ENCODE data around the gene ATP10A. TPM values are rescaled to one million over a fixed set of nuclear protein-coding genes. Genes with fewer than 3 reads are reported as not detected.

The ATP10A gene
- total and polyA plus RNA-seq, 5 experiments from 2014 or later, result 5.2 to 59.1 (median 18.1) TPM

DNA sequence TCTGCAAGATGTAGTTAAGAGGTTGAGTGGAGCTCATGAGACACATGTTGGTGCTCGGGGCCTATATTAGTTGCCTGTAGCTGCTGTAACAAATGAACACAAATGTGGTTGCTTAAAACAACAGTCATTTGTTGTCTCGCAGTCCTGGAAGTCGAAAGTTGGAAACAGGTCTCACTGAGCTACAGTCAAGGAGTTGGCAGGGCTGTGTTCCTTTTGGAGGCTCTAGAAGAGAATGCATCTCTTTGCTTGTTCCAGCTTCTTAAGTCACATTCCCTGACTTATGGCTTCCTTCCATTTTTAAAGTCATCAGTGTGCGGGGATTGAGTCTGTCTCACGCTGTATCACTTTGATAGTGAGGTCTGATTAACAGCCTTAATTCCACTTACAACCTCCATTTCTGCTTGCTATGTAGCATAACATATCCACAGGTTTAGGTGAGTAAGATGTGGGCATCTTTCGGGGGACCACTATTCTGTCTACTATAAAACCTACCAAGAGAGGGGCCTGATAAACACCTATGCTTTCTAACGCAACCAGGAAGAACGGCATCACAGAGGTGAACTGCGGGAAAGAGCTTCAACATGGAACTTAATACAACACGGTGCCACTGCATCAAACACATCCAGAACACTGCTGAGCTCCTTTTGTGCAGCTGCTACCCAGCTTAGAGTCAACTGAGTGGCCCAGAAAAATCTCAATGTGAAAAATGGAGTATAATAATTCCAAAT lies 119.4 kb downstream of the ATP10A start:
- H3K36me3 Mint-ChIP-seq, result peaks cover 0 to 7% (median 4%) of the 10 kb centered on the region in 3 donors
- POLR2A ChIA-PET, result interaction anchor here (0.7 to 1.1 kb wide), 2 partner anchors 117 to 119 kb away, joined by 3 read pairs; partner anchors contain the start of gene ATP10A
- H3K9me3 Mint-ChIP-seq, result peaks cover 0 to 3% (median 0%) of the 10 kb centered on the region in 9 donors
- no peak overlapping the region for H3K4me3 Mint-ChIP-seq
- DNase-seq (no peak), ATAC-seq (no peak)
- H3K27ac Mint-ChIP-seq, result peak overlapping the region in 3 of 10 donors; percentile 2 to 43 (median 31)
- peaks cover 22 to 48% (median 38%) of the 10 kb centered on the region in 4 donors for H3K4me1 Mint-ChIP-seq
- H3K27me3 Mint-ChIP-seq, result no peaks in the 10 kb centered on the region

DNA sequence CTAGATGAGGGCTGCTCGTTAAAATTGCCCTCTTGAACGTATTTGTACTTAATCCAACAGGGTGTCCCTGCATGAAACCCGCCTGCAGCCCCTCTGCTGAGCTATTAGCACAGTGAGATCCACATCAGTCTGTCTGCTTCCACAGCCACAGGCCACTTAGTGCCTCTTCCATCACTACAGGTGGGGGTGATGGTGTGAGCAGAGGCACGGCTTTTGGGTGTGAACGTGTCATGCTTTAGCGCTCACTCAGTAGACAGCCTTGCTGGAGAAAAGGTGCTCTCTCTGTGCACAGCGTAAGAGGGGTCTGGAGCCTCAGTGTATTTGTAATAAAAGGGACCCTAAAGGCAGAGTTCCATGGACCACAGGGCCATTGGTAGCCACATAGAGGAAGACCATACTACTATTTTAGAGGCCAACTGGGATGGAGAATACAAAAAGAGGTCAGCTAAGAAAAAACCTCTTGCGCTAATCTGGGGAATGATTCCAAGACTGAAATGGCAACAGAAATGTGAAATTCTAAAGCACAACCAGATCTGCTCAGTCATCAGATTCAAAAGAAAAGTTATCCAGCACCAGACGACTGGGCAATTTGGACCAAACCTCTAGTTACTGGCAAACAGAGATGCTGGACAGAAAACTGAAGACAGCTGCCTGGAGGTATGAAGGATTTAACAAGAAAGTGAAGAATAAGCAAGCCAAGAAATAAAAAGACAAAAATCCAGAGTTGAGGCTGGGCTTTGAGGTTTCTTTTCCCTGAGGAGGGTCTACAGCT lies 120.2 kb downstream of the ATP10A start:
- no peak overlapping the region for H3K27ac Mint-ChIP-seq
- peaks cover 0 to 5% (median 0%) of the 10 kb centered on the region in 3 donors for H3K36me3 Mint-ChIP-seq
- no peaks in the 10 kb centered on the region for H3K27me3 Mint-ChIP-seq
- no peak for DNase-seq
- peaks cover 24 to 48% (median 42%) of the 10 kb centered on the region in 4 donors for H3K4me1 Mint-ChIP-seq
- H3K4me3 Mint-ChIP-seq, result no peak overlapping the region
- POLR2A ChIA-PET, result interaction anchor here (1.1 kb wide), 1 partner anchor 120 kb away, joined by 3 read pairs; the partner anchor contains the start of gene ATP10A
- no peaks in the 10 kb centered on the region for H3K9me3 Mint-ChIP-seq
- no peak for ATAC-seq

DNA sequence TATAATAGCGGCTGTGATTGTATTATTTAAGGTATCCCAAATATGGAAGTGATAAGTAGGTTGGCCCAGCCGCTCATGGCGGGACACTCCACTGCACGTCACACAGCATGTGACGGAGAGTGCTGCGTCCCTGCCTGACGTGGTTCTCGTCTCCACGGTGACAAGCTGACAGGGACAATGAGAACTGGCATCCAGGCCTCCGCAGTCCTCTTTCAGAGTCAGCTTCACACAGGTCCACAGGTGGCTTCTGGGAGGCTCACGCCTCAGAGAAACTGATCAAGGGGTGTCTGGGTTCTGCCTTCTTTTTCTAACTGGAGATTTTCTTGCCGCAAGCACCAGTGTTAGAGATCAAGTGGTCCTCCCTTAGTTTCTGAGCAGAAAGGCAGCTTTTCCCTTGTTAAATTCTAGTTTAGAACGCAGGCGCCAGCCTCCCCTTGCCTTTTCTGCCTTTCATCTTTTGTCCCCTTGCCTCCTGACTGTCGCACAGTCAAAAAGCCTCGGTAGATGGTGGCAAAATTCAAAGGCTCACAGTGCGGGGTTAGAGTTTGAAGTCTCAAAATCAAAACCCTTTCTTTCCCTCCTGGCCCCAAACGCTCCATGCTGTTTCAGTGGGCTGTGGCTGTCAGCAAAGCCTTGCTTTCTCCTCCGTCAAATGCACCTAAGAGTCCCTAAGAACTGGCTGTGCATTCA lies 120.9 kb downstream of the ATP10A start:
- Mint-ChIP-seq H3K9me3 (no peaks in the 10 kb centered on the region), H3K36me3 (peaks cover 0 to 5% (median 0%) of the 10 kb centered on the region in 3 donors), H3K27me3 (no peaks in the 10 kb centered on the region), H3K4me3 (no peak overlapping the region), H3K27ac (no peak overlapping the region), H3K4me1 (peaks cover 24 to 48% (median 42%) of the 10 kb centered on the region in 4 donors)
- DNase-seq, result no peak
- POLR2A ChIA-PET, result no interaction called here
- no peak for ATAC-seq

DNA sequence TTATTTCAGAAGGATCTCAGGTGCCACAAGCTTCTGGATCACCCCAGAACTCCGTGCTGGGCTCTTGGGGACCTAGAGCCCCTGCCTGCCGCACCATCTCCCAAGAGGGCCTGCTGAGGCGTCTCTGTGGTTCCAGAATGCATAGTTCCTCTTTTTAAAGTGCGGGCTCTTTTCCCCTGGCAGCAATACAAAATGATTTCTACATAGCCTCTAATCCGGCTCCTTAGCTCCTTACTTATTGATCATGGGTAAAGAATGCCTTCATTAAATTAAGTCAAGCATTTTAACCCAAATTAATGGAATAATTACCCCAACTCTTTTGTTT lies 121.9 kb downstream of the ATP10A start:
- H3K4me1 Mint-ChIP-seq, result peaks cover 24 to 48% (median 42%) of the 10 kb centered on the region in 4 donors
- H3K9me3 Mint-ChIP-seq, result no peaks in the 10 kb centered on the region
- POLR2A ChIA-PET, result interaction anchor here (0.5 kb wide), 1 partner anchor 113 kb away, joined by 3 read pairs; no protein-coding TSS in a partner anchor
- DNase-seq (no peak), ATAC-seq (no peak)
- no peak overlapping the region for H3K4me3 Mint-ChIP-seq
- H3K27ac Mint-ChIP-seq, result peak overlapping the region in 2 of 10 donors; percentile 58 to 89
- peaks cover 0 to 12% (median 0%) of the 10 kb centered on the region in 3 donors for H3K36me3 Mint-ChIP-seq
- H3K27me3 Mint-ChIP-seq, result no peaks in the 10 kb centered on the region

DNA sequence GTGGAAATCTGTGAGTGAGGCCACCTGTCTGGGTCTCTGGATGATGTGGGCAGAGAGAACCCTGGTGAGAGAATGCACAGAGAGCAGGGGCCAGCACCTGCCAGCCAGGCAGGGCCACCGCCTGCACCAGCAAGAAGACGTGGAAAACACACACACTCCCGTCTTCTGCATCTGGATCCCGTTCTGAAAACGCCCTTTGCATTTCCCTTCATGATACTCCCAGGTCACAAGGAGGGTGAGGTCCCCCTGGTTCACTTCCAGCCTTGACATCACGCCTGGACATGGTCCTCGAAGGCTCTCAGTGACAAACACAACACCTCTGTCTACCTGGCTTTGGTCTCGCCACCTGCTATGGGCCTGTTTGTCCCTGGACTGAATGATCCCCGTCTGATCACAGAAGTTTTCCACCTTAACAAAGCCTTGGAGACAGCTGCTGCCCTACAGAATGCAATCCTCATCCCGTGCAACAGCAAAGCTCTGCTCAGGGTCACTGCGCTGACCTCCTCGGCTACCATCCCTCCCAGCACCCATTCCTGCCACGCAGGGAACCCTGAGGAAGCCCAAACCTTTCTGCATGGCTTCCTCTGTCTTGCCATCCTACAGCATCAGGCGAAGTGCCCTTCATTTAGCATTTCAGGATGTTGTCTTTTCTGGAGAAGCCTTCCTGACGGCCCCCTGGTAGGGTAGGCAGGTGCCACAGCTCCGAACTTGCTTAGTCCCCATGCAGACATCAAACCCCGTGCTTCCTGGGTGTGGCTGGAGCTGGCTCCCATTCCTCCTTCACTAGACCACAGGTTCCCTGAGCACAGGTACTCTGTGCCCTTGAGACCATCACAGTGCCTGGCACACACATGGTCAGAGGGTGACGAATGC lies 122.5 kb downstream of the ATP10A start:
- peaks cover 0 to 18% (median 3%) of the 10 kb centered on the region in 3 donors for H3K36me3 Mint-ChIP-seq
- H3K4me1 Mint-ChIP-seq, result peaks cover 23 to 47% (median 39%) of the 10 kb centered on the region in 4 donors
- H3K27me3 Mint-ChIP-seq, result no peaks in the 10 kb centered on the region
- no peak for DNase-seq
- ATAC-seq, result no peak
- H3K4me3 Mint-ChIP-seq, result peak overlapping the region in 1 of 10 donors; percentile 12
- POLR2A ChIA-PET, result interaction anchor here (0.5 kb wide), 1 partner anchor 114 kb away, joined by 3 read pairs; no protein-coding TSS in a partner anchor
- peak overlapping the region in 5 of 10 donors; percentile 29 to 89 (median 60) for H3K27ac Mint-ChIP-seq
- no peaks in the 10 kb centered on the region for H3K9me3 Mint-ChIP-seq

DNA sequence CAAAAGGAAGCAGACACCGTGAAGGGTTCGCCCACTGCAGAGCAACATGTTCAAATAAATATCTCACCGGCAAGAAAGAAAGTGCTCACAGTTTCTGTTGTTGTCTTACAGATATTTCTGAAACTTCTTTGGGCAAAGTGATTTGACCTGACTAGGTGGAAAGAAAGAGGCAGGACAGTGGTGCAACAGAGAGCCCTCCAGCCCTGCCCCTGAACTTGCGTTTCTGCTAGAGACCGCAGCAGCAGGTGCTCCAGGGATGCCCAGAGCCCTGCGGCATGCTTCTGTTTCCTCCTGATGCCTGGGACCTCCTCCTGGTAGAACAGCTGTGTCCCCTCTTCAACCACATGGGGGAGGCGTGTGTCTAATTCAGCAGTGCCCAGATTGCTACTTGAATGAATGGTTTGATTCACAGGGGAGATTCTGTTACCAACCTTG lies 123.4 kb downstream of the ATP10A start:
- Mint-ChIP-seq H3K27ac (peak overlapping the region in 6 of 10 donors; percentile 11 to 49 (median 32)), H3K4me3 (peak overlapping the region in 2 of 10 donors; percentile 2 to 13), H3K27me3 (no peaks in the 10 kb centered on the region), H3K4me1 (peaks cover 22 to 41% (median 38%) of the 10 kb centered on the region in 4 donors), H3K36me3 (peaks cover 0 to 24% (median 8%) of the 10 kb centered on the region in 3 donors), H3K9me3 (no peaks in the 10 kb centered on the region)
- ATAC-seq (peak; percentile 92 to 94), DNase-seq (peak in 8 of 10 donors; percentile 12 to 73 (median 40))
- POLR2A ChIA-PET, result interaction anchor here (0.8 kb wide), 1 partner anchor 198 kb away, joined by 3 read pairs; no protein-coding TSS in a partner anchor

DNA sequence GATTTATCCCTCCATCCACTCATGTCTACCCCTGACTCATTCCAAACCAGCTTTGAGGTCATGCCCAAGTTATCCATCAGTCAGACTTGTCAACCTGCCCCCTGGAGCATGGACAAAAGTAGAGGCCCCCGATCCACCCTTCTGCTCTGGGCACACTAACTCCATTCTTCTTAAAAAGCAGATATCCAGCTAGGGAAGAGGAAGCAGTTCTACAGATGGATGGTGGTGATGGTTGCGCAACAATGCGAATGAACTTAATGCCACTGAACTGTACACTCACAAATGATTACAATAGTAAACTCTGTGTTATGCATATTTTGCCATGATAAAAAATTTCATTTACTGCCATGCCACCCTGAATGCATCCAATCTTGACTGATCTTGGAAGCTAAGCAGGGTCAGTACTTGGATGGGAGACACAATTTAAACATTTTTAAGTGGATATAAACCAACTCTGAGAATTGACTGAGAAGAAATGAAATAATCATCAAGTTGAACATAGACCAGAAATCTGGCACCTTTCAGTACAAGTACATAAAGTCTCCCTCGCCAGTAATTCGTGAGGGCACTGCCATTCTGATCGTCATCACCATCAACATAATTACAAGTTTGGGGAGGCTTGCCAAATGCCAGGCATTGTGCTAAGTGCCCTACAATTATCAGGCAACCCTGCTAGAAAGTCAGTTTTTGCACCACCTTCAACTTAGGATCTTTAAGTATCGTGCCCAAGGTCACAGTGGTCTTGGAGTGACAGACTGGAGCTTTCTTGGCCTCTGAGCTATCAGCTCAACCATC lies 124.8 kb downstream of the ATP10A start:
- ATAC-seq (no peak), DNase-seq (no peak)
- Mint-ChIP-seq H3K27me3 (no peaks in the 10 kb centered on the region), H3K36me3 (peaks cover 0 to 31% (median 8%) of the 10 kb centered on the region in 3 donors), H3K27ac (peak overlapping the region in 1 of 10 donors; percentile 79), H3K4me3 (peak overlapping the region in 1 of 10 donors; percentile 14), H3K4me1 (peaks cover 17 to 31% (median 31%) of the 10 kb centered on the region in 4 donors), H3K9me3 (no peaks in the 10 kb centered on the region)
- POLR2A ChIA-PET, result no interaction called here

DNA sequence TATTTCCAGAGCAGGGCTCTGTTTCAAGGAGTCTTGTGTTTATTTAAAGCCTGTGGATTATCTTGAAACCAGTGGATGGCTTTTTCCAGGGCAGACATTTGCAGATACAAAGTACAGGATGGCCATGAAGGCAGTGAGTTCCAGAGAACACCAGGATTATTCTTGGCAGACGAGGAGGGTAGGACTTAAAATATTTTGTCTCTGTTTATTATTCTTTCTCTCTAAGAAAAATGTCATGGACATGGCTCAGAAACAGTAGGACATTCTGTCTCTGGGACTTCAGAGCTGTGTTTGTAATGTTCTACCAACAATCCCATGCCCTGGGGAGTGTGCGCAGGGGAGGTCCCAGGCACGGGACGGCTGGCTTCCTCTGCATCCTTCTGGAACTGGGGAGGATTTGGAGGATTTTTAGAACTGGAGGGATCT lies 125.9 kb downstream of the ATP10A start:
- no peak for DNase-seq
- Mint-ChIP-seq H3K4me1 (peaks cover 21 to 31% (median 30%) of the 10 kb centered on the region in 4 donors), H3K4me3 (no peak overlapping the region), H3K27ac (peak overlapping the region in 2 of 10 donors; percentile 37 to 79), H3K27me3 (no peaks in the 10 kb centered on the region), H3K36me3 (peaks cover 0 to 39% (median 9%) of the 10 kb centered on the region in 3 donors), H3K9me3 (no peaks in the 10 kb centered on the region)
- POLR2A ChIA-PET, result no interaction called here
- ATAC-seq, result no peak

DNA sequence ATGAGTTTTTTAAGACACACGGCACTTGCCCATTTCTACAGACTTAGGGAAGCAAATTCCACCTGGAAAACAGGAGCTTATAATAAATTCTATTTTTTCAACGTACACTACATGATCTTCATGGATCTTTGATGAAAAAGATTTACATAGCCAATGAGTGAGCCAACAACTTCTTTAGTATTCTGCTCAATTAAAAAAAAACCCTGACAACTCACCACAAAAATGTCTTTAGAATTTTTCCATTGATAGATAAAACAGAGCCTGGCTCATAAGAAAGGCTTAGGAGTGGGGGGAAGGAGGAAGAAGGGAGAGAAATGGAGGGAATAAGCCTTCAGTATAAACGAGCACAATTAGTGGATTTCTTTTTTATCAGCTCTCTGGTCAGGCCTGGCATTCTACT lies 126.7 kb downstream of the ATP10A start:
- DNase-seq (no peak), ATAC-seq (no peak)
- Mint-ChIP-seq H3K27ac (peak overlapping the region in 1 of 10 donors; percentile 32), H3K36me3 (peaks cover 0 to 42% (median 9%) of the 10 kb centered on the region in 3 donors), H3K4me1 (peaks cover 23 to 31% (median 28%) of the 10 kb centered on the region in 4 donors), H3K27me3 (no peaks in the 10 kb centered on the region), H3K4me3 (no peak overlapping the region), H3K9me3 (no peaks in the 10 kb centered on the region)
- POLR2A ChIA-PET, result no interaction called here

DNA sequence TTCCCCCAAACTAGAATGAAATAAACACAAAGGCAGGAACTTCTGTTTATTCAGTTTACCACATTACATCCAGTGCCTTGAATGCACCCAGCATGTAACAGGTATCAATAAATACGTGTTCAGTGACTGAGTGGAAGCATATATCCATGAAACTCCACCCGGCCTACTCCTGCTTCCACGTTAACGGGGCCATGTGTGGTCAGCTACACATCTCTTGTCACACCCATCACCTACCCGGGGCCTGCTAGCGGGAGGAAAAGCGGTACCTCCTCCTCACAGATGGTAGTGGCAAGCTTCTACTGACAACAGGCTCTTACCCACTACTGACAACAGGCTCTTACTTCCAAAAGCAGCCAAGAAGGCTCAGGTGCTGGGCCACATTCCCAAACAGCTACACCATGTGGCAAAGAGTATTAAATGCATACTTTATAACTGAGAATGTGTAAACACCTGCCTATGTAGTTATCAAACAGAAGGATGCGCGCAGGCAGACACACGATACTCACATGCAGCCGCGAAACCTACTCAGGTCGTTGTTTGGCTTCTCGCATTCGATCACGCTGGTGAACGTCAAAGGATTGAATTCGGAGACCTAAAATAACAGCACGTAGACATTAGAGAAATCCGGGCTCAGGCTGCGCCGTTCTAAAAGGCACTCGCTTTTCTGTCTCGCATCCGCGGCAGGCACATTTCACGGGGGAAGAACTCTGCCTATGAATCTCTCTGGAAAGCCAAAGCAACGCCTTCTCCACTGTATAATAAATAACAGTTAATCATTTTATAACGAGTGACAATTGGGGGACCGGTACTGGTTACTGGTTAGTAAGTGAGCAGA lies 127.4 kb downstream of the ATP10A start:
- DNase-seq, result no peak
- peak overlapping the region in 2 of 10 donors; percentile 44 to 88 for H3K27ac Mint-ChIP-seq
- POLR2A ChIA-PET, result no interaction called here
- H3K4me3 Mint-ChIP-seq, result no peak overlapping the region
- no peaks in the 10 kb centered on the region for H3K9me3 Mint-ChIP-seq
- no peaks in the 10 kb centered on the region for H3K27me3 Mint-ChIP-seq
- H3K36me3 Mint-ChIP-seq, result peaks cover 0 to 42% (median 9%) of the 10 kb centered on the region in 3 donors
- no peak for ATAC-seq
- H3K4me1 Mint-ChIP-seq, result peaks cover 20 to 26% (median 23%) of the 10 kb centered on the region in 4 donors

Measured in naive thymus-derived CD8-positive, alpha-beta T cell (primary cell).